Testis (tissue), 3 donors: ENCODE measurements around the gene ADTRP. TPM values are rescaled to one million over a fixed set of nuclear protein-coding genes. Genes with fewer than 3 reads are reported as not detected.

Source experiments
- DNase-seq: peaks from one replicate; pipeline ENCODE4 v3.0.0-alpha.2; 2019
- H3K27ac ChIP-seq, 2 donors: fragments of 200-600 bp; sonication (generic); one replicate each; pipeline ENCODE4 v1.5.1; 2019
- H3K27me3 ChIP-seq: fragments of 200-600 bp; sonication (generic); one replicate; pipeline ENCODE4 v1.5.1; 2019
- H3K36me3 ChIP-seq: fragments of 200-600 bp; sonication (generic); one replicate; pipeline ENCODE4 v1.5.1; 2017; ENCODE audit warnings: low read depth; ENCODE audit errors: missing control alignments
- H3K4me1 ChIP-seq: fragments of 200-600 bp; sonication (generic); one replicate; pipeline ENCODE4 v1.5.1; 2019
- H3K4me3 ChIP-seq, 2 donors: fragments of 200-600 bp; sonication (generic); one replicate each; pipeline ENCODE4 v1.5.1; 2017 to 2019
- H3K9me3 ChIP-seq: fragments of 200-600 bp; sonication (generic); one replicate; pipeline ENCODE4 v1.5.1; 2017
- POLR2A ChIP-seq: fragments of 450-650 bp; IDR thresholded peaks from one replicate; pipeline ENCODE4 v1.6.1; 2017; ENCODE audit warnings: antibody characterized with exemption, mild to moderate bottlenecking, moderate library complexity
- WGBS, 2 donors: methylation state at CpG; one replicate each; pipeline ENCODE4 v1.1.5; 2018; 5-methylcytosine and 5-hydroxymethylcytosine counted together
- intact Hi-C: fragments of 100-400 bp; cut with DNase I; formaldehyde crosslinking; loops from one replicate; pipeline ENCODE4 v1.15.1; 2023; ENCODE audit warnings: low total_unique reads
- polyA plus RNA-seq: library from polyadenylated mRNA; stranded (reverse); fragments of 350-450 nt; fragmentation: Illumina TruSeq; extraction: RNeasy Lipid Tissue Mini Kit (QIAGEN cat#74804); gene quantifications from one replicate; pipeline ENCODE4 v1.2.3, GENCODE V29; 2014; ENCODE audit warnings: low read depth, low replicate concordance; ENCODE audit not compliant: insufficient read depth
- total RNA-seq, 2 donors: library from RNA; depleted of rRNA; stranded (reverse); fragments of >200 nt; gene quantifications; one replicate each; pipeline ENCODE4 v1.2.3, GENCODE V29; 2016
- TF ChIP-seq, protein P1 (sequence below), 3 experiments: fragments of 450-650 bp in 2 of 3; fragments of 200-600 bp in 1 of 3; sonication (generic) in 1 of 3; IDR thresholded peaks; one replicate each; pipeline ENCODE4 v1.5.1; 2016 to 2019; ENCODE audit warnings: antibody characterized with exemption in 3 of 3, mild to moderate bottlenecking in 2 of 3, moderate library complexity in 1 of 3

The ADTRP gene
- total and polyA plus RNA-seq, 3 donors from 2014 or later = 8.3 to 49.6 (median 21.3) TPM

DNA sequence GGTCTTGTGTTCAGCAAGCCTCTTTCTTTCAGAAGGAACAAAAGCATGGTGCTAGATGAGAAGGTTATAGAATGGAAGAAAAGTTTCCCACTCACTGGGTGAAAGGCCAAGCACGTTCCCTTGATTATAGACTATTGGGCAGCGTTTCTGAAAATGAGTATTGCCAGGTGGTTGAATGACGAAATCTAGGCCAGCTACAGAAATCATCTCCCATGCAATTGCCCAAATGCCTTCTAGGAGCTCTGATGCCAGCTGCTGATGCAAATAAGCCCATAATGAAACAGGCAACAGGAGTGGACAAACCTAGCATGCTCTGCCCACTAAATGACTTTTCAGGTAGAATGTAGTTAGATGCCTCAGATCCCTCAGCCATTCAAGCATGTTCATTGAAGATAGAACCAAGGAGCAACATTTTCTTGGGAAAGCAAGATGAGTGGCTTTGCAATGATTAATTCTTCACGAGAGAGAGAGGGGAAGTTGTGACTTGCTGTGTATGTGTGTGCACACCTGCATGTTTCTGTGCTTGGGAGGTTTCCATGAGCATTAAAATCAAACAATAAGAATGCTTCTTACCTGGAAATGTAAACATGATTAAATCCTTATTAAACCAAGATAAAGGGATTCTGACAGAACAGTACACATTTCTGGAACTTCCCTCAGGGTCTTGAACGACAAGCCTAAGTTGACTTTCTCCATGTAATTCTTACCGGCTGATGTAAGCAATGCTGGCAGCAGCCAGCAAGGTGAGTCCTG, 43.6 kb downstream of the ADTRP start:
- WGBS, 2 donors = 87 to 90% methylated on average over 6 of the region's 6 CpGs
- DNase-seq = no peak

DNA sequence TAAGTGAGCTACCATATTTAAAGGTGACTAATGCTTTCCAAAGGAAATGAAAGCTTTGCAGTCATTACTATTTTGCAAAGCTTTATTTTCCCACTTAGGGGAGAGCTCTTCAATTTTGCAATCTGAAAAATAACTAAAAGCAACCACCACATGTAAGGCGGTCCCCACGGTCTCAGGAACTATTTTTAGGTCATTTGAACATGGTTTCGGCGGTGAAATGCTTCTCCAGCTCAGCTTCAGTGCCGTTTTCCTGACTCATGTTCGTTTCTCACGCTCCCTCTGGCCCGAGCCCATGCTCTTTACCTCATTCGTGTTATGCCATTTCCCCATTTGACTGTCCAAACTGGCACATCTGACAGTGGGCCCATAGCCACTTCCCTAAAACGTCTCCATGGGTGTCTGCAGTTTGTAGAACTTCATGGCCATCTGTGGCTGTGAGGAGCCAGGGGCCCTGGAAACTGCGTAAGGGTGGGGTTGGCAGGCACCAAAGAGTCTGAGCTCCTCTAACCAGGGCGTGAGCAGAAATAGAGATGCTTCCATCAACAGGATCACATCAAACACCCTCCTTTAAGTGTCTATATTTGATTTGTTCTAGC, 46.5 kb downstream of the ADTRP start:
- no peaks in the 10 kb centered on the region for H3K36me3 ChIP-seq
- TF ChIP-seq POLR2A = no peak
- TF ChIP-seq, protein P1, sequence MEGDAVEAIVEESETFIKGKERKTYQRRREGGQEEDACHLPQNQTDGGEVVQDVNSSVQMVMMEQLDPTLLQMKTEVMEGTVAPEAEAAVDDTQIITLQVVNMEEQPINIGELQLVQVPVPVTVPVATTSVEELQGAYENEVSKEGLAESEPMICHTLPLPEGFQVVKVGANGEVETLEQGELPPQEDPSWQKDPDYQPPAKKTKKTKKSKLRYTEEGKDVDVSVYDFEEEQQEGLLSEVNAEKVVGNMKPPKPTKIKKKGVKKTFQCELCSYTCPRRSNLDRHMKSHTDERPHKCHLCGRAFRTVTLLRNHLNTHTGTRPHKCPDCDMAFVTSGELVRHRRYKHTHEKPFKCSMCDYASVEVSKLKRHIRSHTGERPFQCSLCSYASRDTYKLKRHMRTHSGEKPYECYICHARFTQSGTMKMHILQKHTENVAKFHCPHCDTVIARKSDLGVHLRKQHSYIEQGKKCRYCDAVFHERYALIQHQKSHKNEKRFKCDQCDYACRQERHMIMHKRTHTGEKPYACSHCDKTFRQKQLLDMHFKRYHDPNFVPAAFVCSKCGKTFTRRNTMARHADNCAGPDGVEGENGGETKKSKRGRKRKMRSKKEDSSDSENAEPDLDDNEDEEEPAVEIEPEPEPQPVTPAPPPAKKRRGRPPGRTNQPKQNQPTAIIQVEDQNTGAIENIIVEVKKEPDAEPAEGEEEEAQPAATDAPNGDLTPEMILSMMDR (IDR thresholded peaks at IDR 0.05) = no peak
- no peaks in the 10 kb centered on the region for H3K9me3 ChIP-seq
- DNase-seq = peak; percentile 33
- H3K4me1 ChIP-seq = no peaks in the 10 kb centered on the region
- H3K4me3 ChIP-seq = no peak overlapping the region
- WGBS, 2 donors = 69 to 83% methylated on average over 12 of the region's 12 CpGs
- intact Hi-C loops = no loop called here
- no peaks in the 10 kb centered on the region for H3K27me3 ChIP-seq
- H3K27ac ChIP-seq = no peak overlapping the region

More for the DNA sequence above, 43.6 kb downstream of the ADTRP start:
- no peaks in the 10 kb centered on the region for H3K36me3 ChIP-seq
- intact Hi-C loops = no loop called here
- TF ChIP-seq, protein P1 (IDR thresholded peaks at IDR 0.05) = no peak
- no peak for TF ChIP-seq POLR2A
- no peak overlapping the region for H3K4me3 ChIP-seq
- H3K9me3 ChIP-seq = no peaks in the 10 kb centered on the region
- H3K27me3 ChIP-seq = no peaks in the 10 kb centered on the region
- no peaks in the 10 kb centered on the region for H3K4me1 ChIP-seq
- H3K27ac ChIP-seq = no peak overlapping the region

DNA sequence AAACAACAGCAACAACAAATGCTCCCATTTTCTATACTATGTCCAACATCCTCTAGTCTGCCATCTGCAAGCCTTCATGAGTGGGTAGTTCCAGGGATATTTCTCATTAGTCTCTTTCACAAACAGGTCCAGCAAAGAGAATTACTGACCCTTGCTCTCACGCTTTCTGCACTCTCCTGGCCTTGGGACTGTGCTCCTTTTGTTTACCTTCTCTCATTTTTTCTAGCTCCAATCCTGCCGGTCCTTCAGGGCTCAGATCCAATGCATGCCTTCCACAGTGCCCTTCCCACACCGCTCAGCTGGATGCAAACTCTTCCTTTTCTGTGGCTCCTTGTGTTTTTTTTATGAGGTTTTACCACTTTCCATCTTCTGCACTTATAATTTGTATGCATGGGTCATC, 47.2 kb downstream of the ADTRP start:
- Histone ChIP-seq H3K36me3 (no peaks in the 10 kb centered on the region), H3K4me3 (no peak overlapping the region), H3K9me3 (no peaks in the 10 kb centered on the region), H3K27me3 (no peaks in the 10 kb centered on the region), H3K4me1 (no peaks in the 10 kb centered on the region), H3K27ac (no peak overlapping the region)
- no peak for TF ChIP-seq POLR2A
- TF ChIP-seq, protein P1 (IDR thresholded peaks at IDR 0.05) = no peak
- intact Hi-C loops = no loop called here
- 38 to 42% methylated on average over 3 of the region's 3 CpGs for WGBS, 2 donors
- DNase-seq = no peak

DNA sequence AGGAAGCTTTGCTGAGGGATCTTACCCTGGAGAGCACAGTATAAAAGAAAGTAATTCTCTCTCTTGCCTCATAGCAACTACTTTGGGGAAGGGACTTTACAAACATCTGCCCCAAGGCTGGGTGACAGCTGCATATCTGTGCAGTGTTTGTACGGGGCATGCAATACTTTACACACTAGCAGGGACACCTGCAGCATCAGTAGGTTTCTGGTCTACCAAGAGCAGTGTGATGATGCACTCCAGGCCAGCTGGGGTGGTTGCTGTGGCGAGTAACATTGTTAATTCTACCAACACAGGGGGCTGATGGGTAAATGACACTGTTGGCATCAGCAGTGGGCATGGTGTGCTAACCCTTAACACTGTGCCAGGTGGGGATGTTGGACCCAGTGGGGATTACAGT, 48.0 kb downstream of the ADTRP start:
- Histone ChIP-seq H3K36me3 (no peaks in the 10 kb centered on the region), H3K27me3 (no peaks in the 10 kb centered on the region), H3K27ac (no peak overlapping the region), H3K4me1 (no peaks in the 10 kb centered on the region), H3K4me3 (no peak overlapping the region), H3K9me3 (no peaks in the 10 kb centered on the region)
- 80 to 96% methylated on average over 1 to 2 of the region's 2 CpGs for whole genome bisulfite sequencing, 2 donors
- DNase-seq = no peak
- intact Hi-C loops = no loop called here
- TF ChIP-seq POLR2A = no peak
- TF ChIP-seq, protein P1 (IDR thresholded peaks at IDR 0.05) = no peak
